K562 (cell line): ENCODE results near the gene NAPEPLD. TPM values are rescaled to one million over a fixed set of nuclear protein-coding genes. Genes with fewer than 3 reads are reported as not detected.

Source experiments
- ASH1L ChIP-seq: fragments of 450-650 bp; IDR thresholded peaks from 2 replicates; pipeline ENCODE4 v1.6.1; 2018; ENCODE audit warnings: borderline replicate concordance, mild to moderate bottlenecking, low read depth; ENCODE audit not compliant: partially characterized antibody
- CBX2 ChIP-seq: fragments of 200-600 bp; sonication (generic); IDR thresholded peaks from one replicate; pipeline ENCODE4 v1.6.1; 2012; ENCODE audit warnings: mild to moderate bottlenecking, low read length, inconsistent platforms; ENCODE audit not compliant: insufficient read depth, poor library complexity, severe bottlenecking
- CREB1 ChIP-seq, 2 experiments: sonication (generic) in 1 of 2; formaldehyde crosslinking in 1 of 2; IDR thresholded peaks; 2 replicates each; pipeline versions ENCODE4 v1.6.1 to v1.8.0; 2012 to 2022; ENCODE audit warnings: inconsistent platforms in 1 of 2, mild to moderate bottlenecking in 1 of 2, missing genetic modification reagents in 1 of 2, moderate library complexity in 1 of 2
- DEAF1 ChIP-seq: fragments of 450-650 bp; formaldehyde crosslinking; IDR thresholded peaks from 2 replicates; pipeline ENCODE4 v1.4.0; 2020; ENCODE audit warnings: mild to moderate bottlenecking, moderate library complexity
- DIDO1 ChIP-seq: fragments of 450-650 bp; IDR thresholded peaks from 2 replicates; pipeline ENCODE4 v1.6.1; 2016; ENCODE audit warnings: low read depth, missing biosample characterization, missing genetic modification characterization
- HLTF ChIP-seq: fragments of 450-650 bp; IDR thresholded peaks from 2 replicates; pipeline ENCODE4 v1.6.1; 2016
- IFI16 ChIP-seq: fragments of 250-450 bp; sonication (Bioruptor Pico); IDR thresholded peaks from 2 replicates; pipeline ENCODE4 v2.1.2; 2022; ENCODE audit warnings: mild to moderate bottlenecking, inconsistent platforms
- KLF6 ChIP-seq: fragments of 250-450 bp; sonication (Bioruptor Pico); IDR thresholded peaks from 2 replicates; pipeline ENCODE4 v1.4.0; 2020; ENCODE audit warnings: mild to moderate bottlenecking, moderate library complexity, borderline replicate concordance
- NCOA1 ChIP-seq: fragments of 450-650 bp; IDR thresholded peaks from 2 replicates; pipeline ENCODE4 v1.6.1; 2016; ENCODE audit warnings: low read depth
- RBFOX2 ChIP-seq: fragments of 200-400 bp; formaldehyde crosslinking; IDR thresholded peaks from 2 replicates; pipeline ENCODE4 v1.6.1; 2017; ENCODE audit warnings: low read depth, mild to moderate bottlenecking, low read length, moderate library complexity
- RFX5 ChIP-seq: IDR thresholded peaks from 2 replicates; pipeline ENCODE4 v1.6.1; 2011; ENCODE audit warnings: low read depth, mild to moderate bottlenecking, improper control_type of control experiment, low read length
- SETDB1 ChIP-seq: IDR thresholded peaks from one replicate; pipeline ENCODE4 v1.6.1; 2012; ENCODE audit warnings: low read length, control low read depth, inconsistent platforms
- THAP12 ChIP-seq: fragments of 250-450 bp; sonication (Bioruptor Pico); IDR thresholded peaks from 2 replicates; pipeline ENCODE4 v1.9.0; 2021; ENCODE audit warnings: mild to moderate bottlenecking, inconsistent platforms
- ZNF280A ChIP-seq: fragments of 450-650 bp; IDR thresholded peaks from 2 replicates; pipeline ENCODE4 v1.6.1; 2018; ENCODE audit warnings: mild to moderate bottlenecking, low read depth; ENCODE audit not compliant: partially characterized antibody
- ZNF41 ChIP-seq: fragments of 250-450 bp; sonication (Bioruptor Pico); conservative IDR thresholded peaks from 2 replicates; pipeline ENCODE4 v1.4.0; 2020; ENCODE audit warnings: mild to moderate bottlenecking
- polyA plus RNA-seq, 8 experiments: library from polyadenylated mRNA; depleted of rRNA in 4 of 8; stranded (reverse) in 5 of 8; unstranded in 3 of 8; fragments of >200 nt; fragmentation: Nextera tagmentation in 2 of 8; fragmentation: Illumina TruSeq in 1 of 8; extraction: Ambion mirVana in 2 of 8; extraction: Trizol in 1 of 8; gene quantifications; 2 replicates each; pipeline versions ENCODE4 v1.2.1 to v1.2.3, GENCODE V29; 2011 to 2014; ENCODE audit warnings: inconsistent platforms in 1 of 8, missing spikeins in 1 of 8
- total RNA-seq, 7 experiments: library from RNA; depleted of rRNA in 6 of 7; stranded (reverse); fragments of >200 nt in 6 of 7; fragmentation: Illumina TruSeq in 2 of 7; extraction: Trizol in 2 of 7; gene quantifications; 2 replicates each; pipeline versions ENCODE4 v1.2.1 to v1.2.3, GENCODE V29; 2011 to 2021; ENCODE audit warnings: low replicate concordance in 1 of 7

Gene NAPEPLD
- total and polyA plus RNA-seq, 9 of the 15 experiments (the other 6 are each of a cell fraction or from before 2014, with no cell fraction given) = 3.2 to 11.0 (median 7.5) TPM

GRCh38 chr7:103065667-103066066, 83.2 kb downstream of the NAPEPLD start (continued):
- TF ChIP-seq NCOA1 (no peak), DEAF1 (0 out of 2 replicates have a peak, but pooled peaks have one; percentile 15), CREB1 (IDR thresholded peaks at IDR 0.05) (no peak), CREB1 (CRISPR knock-in tag; IDR thresholded peaks at IDR 0.05) (no peak), HLTF (no peak), DIDO1 (no peak), ZNF280A (no peak), RBFOX2 (no peak), KLF6 (CRISPR knock-in tag) (no peak), RFX5 (no peak), IFI16 (CRISPR knock-in tag) (no peak), CBX2 (no peak), ASH1L (no peak), ZNF41 (CRISPR knock-in tag) (no peak), THAP12 (CRISPR knock-in tag) (no peak), SETDB1 (no peak)
